ENCODE data around the gene PCDHA1.
"Not testable (repeated sequence)": the region's sequence is repeated elsewhere in the genome, so short reads cannot be mapped to it uniquely, and the experiment has no call there.

- TF ChIP-seq, protein P1, sequence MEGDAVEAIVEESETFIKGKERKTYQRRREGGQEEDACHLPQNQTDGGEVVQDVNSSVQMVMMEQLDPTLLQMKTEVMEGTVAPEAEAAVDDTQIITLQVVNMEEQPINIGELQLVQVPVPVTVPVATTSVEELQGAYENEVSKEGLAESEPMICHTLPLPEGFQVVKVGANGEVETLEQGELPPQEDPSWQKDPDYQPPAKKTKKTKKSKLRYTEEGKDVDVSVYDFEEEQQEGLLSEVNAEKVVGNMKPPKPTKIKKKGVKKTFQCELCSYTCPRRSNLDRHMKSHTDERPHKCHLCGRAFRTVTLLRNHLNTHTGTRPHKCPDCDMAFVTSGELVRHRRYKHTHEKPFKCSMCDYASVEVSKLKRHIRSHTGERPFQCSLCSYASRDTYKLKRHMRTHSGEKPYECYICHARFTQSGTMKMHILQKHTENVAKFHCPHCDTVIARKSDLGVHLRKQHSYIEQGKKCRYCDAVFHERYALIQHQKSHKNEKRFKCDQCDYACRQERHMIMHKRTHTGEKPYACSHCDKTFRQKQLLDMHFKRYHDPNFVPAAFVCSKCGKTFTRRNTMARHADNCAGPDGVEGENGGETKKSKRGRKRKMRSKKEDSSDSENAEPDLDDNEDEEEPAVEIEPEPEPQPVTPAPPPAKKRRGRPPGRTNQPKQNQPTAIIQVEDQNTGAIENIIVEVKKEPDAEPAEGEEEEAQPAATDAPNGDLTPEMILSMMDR (IDR thresholded peaks at IDR 0.05), result not testable (repeated sequence)
- TF ChIP-seq ZFX (IDR thresholded peaks at IDR 0.05; ENCODE audit: borderline replicate concordance), result not testable (repeated sequence)
Observed at GRCh38 chr5:140822969-140823368, 37.0 kb downstream of the PCDHA1 start.

Data from 22Rv1 (cell line).